ENCODE measurements around the gene CYP2A6.

CYP2A6 gene

GRCh38 chr19:40811478-40812341, 38.5 kb downstream of the CYP2A6 start:
- H3K4me3 ChIP-seq (ENCODE audit: low read depth, low read length) = peak overlapping the region; percentile 30
- peak; percentile 29 for DNase-seq (ENCODE audit: low read depth)
- TF ChIP-seq CTCF (conservative IDR thresholded peaks at IDR 0.05; ENCODE audit: low read depth, low read length) = peak; percentile 42

- peak overlapping the region; percentile 57 for H3K4me3 ChIP-seq (ENCODE audit: low read depth, low read length)
- peak; percentile 86 for DNase-seq (ENCODE audit: low read depth)
Observed at GRCh38 chr19:40810649-40811408, 39.4 kb downstream of the CYP2A6 start.

GRCh38 chr19:40810160-40810559, 40.1 kb downstream of the CYP2A6 start:
- no peak for TF ChIP-seq CTCF (conservative IDR thresholded peaks at IDR 0.05; ENCODE audit: low read depth, low read length)
- no peak for DNase-seq (ENCODE audit: low read depth)
- peak overlapping the region; percentile 23 for H3K4me3 ChIP-seq (ENCODE audit: low read depth, low read length)

DNA sequence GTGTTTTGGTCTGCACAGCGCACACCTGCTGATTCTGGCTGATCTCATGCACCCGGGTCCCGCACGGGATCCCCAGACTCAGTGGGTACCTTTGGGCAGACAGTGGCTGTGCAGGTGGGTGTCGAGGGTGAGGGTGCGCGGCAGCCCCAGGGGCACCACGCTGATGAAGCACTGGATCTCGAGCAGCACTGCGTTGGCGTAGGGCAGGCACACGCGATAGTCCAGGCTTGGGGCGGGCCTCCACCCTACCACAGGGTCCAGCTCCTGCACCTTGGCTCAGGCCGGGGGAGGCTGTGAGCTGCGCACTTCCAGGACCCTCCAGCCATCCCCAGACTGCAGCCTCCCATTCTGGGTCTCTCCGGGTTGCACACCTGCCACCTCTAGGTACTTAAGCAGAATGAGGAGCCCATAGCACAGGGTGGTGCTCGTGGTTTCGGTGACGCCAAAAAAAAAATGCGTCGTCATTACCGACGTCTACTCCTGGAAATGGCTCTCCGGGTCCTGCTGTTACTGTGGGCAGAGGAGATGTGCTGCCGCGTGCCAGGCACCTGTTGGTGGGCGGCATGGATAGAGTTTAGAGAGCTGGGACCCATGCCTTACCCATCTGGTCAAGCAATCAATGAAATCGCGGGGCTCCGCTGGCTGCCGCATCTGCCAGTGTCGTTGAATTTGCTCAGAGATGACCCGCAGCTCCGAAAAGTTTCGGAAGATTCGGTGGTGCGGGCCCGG, 40.7 kb downstream of the CYP2A6 start:
- H3K4me3 ChIP-seq (ENCODE audit: low read depth, low read length) = no peak overlapping the region

DNA sequence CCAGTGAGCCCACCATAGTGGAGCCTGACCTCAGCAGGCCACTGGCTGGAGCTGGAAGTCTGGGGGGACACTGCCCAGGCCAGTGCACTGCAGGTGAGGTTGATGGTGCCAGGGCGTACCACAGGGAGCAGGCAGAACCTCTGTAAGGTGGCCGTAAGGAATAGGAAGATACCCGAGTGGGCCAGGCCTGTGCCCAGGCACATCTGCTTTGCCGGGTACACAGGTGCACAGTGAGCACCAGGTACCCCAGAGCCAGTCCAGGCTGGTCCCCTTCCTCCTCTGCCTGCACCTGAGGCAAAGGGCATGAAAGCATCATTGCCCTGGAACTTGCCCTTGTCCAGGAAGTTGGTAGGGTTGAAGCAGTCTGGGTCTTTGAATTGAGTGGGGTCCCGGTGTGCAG, 41.8 kb downstream of the CYP2A6 start:
- no peak for TF ChIP-seq CTCF (conservative IDR thresholded peaks at IDR 0.05; ENCODE audit: low read depth, low read length)
- no peak overlapping the region for H3K4me3 ChIP-seq (ENCODE audit: low read depth, low read length)
- DNase-seq (ENCODE audit: low read depth) = no peak

More for the DNA sequence above, 40.7 kb downstream of the CYP2A6 start:
- DNase-seq (ENCODE audit: low read depth) = no peak
- no peak for TF ChIP-seq CTCF (conservative IDR thresholded peaks at IDR 0.05; ENCODE audit: low read depth, low read length)

DNA sequence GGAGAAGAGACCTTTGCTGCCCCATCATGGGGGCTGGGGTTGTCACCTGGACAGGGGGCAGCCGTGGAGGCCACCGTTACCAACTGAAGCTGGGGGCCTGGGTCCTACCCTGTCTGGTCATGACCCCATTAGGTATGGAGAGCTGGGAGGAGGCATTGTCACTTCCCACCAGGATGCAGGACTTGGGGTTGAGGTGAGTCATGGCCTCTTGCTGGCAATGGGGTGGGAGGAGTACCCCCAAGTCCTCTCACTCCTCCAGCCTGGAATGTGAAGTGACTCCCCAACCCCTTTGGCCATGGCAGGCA, 42.3 kb downstream of the CYP2A6 start:
- TF ChIP-seq CTCF (conservative IDR thresholded peaks at IDR 0.05; ENCODE audit: low read depth, low read length) = no peak
- H3K4me3 ChIP-seq (ENCODE audit: low read depth, low read length) = no peak overlapping the region
- DNase-seq (ENCODE audit: low read depth) = no peak
